Nephron (organoid): ENCODE measurements around the gene USP17L11.
"Not testable (repeated sequence)": the region's sequence is repeated elsewhere in the genome, so short reads cannot be mapped to it uniquely, and the experiment has no call there.

Experiments
- H3K27ac Mint-ChIP-seq, 3 experiments: 2 replicates each; pipeline ENCODE4 v1.8.0; 2020; ENCODE audit warnings: mixed read lengths in 3 of 3, mild to moderate bottlenecking in 2 of 3, moderate library complexity in 1 of 3
- H3K27me3 Mint-ChIP-seq: 2 replicates; pipeline ENCODE4 v1.8.0; 2021; ENCODE audit warnings: low read depth, mild to moderate bottlenecking, moderate library complexity, mixed read lengths
- H3K36me3 Mint-ChIP-seq: 2 replicates; pipeline ENCODE4 v1.8.0; 2020; ENCODE audit warnings: low read depth, mixed read lengths
- H3K4me1 Mint-ChIP-seq: 2 replicates; pipeline ENCODE4 v1.8.0; 2020; ENCODE audit warnings: mixed read lengths
- H3K4me3 Mint-ChIP-seq, 3 experiments: 2 replicates each; pipeline ENCODE4 v1.8.0; 2020; ENCODE audit warnings: mild to moderate bottlenecking in 3 of 3, mixed read lengths in 3 of 3, moderate library complexity in 2 of 3
- H3K9me3 Mint-ChIP-seq: 2 replicates; pipeline ENCODE4 v1.8.0; 2020; ENCODE audit warnings: mixed read lengths

USP17L11 gene

DNA sequence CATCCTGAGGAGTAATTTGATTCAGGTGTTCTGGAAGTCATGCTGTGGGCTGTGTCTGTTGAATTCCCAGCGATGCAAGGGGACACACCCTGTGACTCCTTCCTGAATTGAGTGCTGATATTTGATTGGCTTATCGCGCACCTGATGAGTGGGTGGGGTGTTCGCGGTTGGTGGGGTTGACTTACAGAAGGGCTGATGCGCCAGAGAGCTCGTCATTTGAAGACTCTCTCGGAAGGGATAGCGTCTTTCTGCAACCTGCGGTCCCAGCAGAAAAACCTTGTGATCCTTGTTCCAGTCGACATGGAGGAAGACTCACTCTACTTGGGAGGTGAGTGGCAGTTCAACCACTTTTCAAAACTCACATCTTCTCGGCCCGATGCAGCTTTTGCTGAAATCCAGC lies 47.4 kb downstream of the USP17L11 start, which contains the start of gene USP17L21:
Gene USP17L21 (plus strand): TSS at position 301 of the 400 bp plus-strand sequence. CDS start 0 bp downstream, at position 301.
- H3K4me1 Mint-ChIP-seq, H3K36me3 Mint-ChIP-seq, H3K27ac Mint-ChIP-seq, H3K9me3 Mint-ChIP-seq, H3K27me3 Mint-ChIP-seq, H3K4me3 Mint-ChIP-seq: not testable (repeated sequence)
